GM18867 (cell line): ENCODE data around the gene KCTD16.

Experiments
- ATAC-seq: cut with Tn5 transposase; IDR thresholded peaks from one replicate; pipeline ENCODE4 v1.9.1; 2021; ENCODE audit warnings: mild to moderate bottlenecking, moderate library complexity; ENCODE audit not compliant: unreplicated experiment

Gene KCTD16

GRCh38 chr5:144504929-144505577, 334.4 kb downstream of the KCTD16 start:
- ATAC-seq = no peak

GRCh38 chr5:144510845-144511579, 340.3 kb downstream of the KCTD16 start:
- no peak for ATAC-seq

GRCh38 chr5:144511580-144512072, 341.0 kb downstream of the KCTD16 start:
- ATAC-seq = no peak

- no peak for ATAC-seq
Measured at GRCh38 chr5:144522698-144523097, 352.0 kb downstream of the KCTD16 start.

GRCh38 chr5:144525000-144525399, 354.3 kb downstream of the KCTD16 start:
- no peak for ATAC-seq

GRCh38 chr5:144531188-144531587, 360.5 kb downstream of the KCTD16 start:
- ATAC-seq = no peak
